NB4 (cell line): ENCODE data around the gene EPB41L5.

Source experiments
- CTCF ChIP-seq: IDR thresholded peaks from one replicate; pipeline ENCODE4 v1.5.1; 2012; ENCODE audit warnings: low read depth, low read length
- MYC ChIP-seq: IDR thresholded peaks from 2 replicates; pipeline ENCODE4 v1.6.1; 2011; ENCODE audit warnings: low read depth, low read length
- POLR2A ChIP-seq: IDR thresholded peaks from 2 replicates; pipeline ENCODE4 v1.6.1; 2011; ENCODE audit warnings: mild to moderate bottlenecking; ENCODE audit not compliant: insufficient read length; ENCODE audit errors: extremely low read depth
- TF ChIP-seq, protein P1 (sequence below): IDR thresholded peaks from 2 replicates; pipeline ENCODE4 v1.6.1; 2011; ENCODE audit warnings: low read depth, low read length

DNA sequence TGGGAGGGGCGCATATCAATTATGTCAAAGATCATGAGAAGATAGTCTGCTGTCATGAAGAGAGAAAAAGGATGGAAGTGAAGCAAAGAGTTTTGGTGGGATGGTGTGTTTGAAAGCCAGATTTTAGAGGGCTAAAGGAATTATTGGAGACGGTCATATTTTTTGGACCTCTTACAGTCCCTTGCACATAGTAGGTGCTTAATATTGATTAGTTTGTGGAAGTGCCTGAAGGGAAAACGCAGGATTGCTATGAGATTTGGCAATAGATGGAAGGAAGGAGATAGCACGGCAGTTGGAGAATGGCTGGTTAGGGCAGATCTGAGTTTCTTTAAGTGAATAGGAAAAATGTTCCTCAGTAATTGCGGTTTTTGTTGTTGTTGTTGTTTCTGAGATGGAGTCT, 15.9 kb downstream of the EPB41L5 start:
- TF ChIP-seq POLR2A (no peak), CTCF (no peak), MYC (no peak)
- TF ChIP-seq, protein P1, sequence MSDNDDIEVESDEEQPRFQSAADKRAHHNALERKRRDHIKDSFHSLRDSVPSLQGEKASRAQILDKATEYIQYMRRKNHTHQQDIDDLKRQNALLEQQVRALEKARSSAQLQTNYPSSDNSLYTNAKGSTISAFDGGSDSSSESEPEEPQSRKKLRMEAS = no peak
